Keratinocyte (primary cell): ENCODE data around the gene PLCL2.

Source experiments
- CTCF ChIP-seq, 3 experiments: IDR thresholded peaks in 1 of 3; conservative IDR thresholded peaks in 1 of 3; optimal IDR thresholded peaks in 1 of 3; 2 replicates in 2 of 3; 3 replicates in 1 of 3; pipeline versions ENCODE3 to v1.5.1; 2011; ENCODE audit warnings: low read length in 3 of 3, mild to moderate bottlenecking in 3 of 3, moderate library complexity in 2 of 3, control low read depth in 1 of 3, inconsistent platforms in 1 of 3; ENCODE audit not compliant: insufficient read depth in 2 of 3; ENCODE audit errors: extremely low read depth in 1 of 3
- EZH2 ChIP-seq: IDR thresholded peaks from one replicate; pipeline ENCODE4 v1.6.1; 2012; ENCODE audit warnings: inconsistent platforms, mild to moderate bottlenecking, low read length, moderate library complexity

GRCh38 chr3:17091910-17092582 is 207.3 kb downstream of the PLCL2 start:
- no peak for TF ChIP-seq CTCF (optimal IDR thresholded peaks at IDR 0.05 in 1 of 3, IDR thresholded peaks at IDR 0.05 in 1 of 3, conservative IDR thresholded peaks at IDR 0.05 in 1 of 3; ENCODE audit: extremely low read depth in 1 of 3, insufficient read depth in 2 of 3, low read length in 3 of 3)
- no peak for TF ChIP-seq EZH2
